NCI-H1048 (cell line): Measurements from ENCODE around the gene SF3A1.

Experiments
- DNase-seq: peaks from one replicate; lab custom pipeline; 2025; lab: John Stamatoyannopoulos, UW

Gene SF3A1

GRCh38 chr22:30305519-30305905 is 51.2 kb downstream of the SF3A1 start:
- no peak for DNase-seq

GRCh38 chr22:30304495-30305244 is 52.0 kb downstream of the SF3A1 start:
- DNase-seq = no peak

GRCh38 chr22:30302810-30303138 is 53.9 kb downstream of the SF3A1 start:
- no peak for DNase-seq

GRCh38 chr22:30301995-30302809 is 54.5 kb downstream of the SF3A1 start:
- DNase-seq = no peak

DNA sequence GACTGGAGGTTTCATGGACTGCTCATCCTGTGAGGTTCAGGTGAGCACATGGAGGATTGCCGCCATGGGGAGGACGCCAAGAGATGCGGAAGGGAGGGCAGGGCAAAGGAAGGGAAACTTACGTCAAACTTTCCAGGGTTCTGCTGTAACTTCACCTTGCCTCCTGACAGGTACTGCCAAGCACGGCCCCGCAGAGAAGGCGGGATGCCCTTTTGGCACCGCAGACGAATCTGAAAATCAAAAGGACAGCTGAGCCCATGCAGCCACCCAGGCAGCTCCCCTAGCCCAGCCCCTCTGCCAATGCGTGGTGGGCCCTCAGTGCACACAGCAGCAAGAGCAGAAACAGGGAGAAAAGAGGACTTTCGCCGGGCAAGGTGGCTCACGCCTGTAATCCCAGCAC is 57.4 kb downstream of the SF3A1 start:
- no peak for DNase-seq

DNA sequence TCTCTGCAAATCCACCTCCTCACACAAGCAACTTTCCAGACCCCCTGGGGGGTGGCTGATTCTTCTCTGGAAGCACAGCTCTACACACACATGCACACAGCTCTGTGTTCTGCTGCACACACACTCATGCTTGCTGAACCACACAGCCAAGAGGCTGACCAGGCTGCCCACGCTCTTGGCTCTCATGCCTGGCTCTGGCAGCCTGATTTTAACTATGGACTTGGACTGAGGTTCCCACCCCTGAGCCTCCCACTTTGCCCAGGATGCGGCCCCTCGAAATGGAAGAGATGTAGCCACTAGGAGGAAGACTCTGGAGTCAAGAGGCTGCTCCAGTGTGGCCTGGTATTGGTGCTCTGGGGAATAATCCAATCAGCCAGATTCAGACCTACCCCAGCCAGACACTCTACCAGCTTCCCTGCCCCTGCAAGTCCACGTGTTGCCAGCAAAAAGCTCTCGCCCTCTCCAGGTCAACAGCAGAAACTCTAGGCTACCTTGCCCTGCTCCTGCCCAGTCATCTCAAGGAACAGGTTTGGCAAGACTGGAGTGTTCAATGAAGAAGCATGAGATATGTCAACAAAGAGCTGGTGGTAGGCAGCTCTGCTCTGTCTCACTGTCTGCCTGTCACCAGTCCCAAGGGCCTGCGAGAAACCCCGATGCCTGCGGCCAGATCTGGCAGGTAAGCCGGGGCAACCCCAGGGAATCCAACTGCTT is 58.5 kb downstream of the SF3A1 start:
- DNase-seq = no peak

DNA sequence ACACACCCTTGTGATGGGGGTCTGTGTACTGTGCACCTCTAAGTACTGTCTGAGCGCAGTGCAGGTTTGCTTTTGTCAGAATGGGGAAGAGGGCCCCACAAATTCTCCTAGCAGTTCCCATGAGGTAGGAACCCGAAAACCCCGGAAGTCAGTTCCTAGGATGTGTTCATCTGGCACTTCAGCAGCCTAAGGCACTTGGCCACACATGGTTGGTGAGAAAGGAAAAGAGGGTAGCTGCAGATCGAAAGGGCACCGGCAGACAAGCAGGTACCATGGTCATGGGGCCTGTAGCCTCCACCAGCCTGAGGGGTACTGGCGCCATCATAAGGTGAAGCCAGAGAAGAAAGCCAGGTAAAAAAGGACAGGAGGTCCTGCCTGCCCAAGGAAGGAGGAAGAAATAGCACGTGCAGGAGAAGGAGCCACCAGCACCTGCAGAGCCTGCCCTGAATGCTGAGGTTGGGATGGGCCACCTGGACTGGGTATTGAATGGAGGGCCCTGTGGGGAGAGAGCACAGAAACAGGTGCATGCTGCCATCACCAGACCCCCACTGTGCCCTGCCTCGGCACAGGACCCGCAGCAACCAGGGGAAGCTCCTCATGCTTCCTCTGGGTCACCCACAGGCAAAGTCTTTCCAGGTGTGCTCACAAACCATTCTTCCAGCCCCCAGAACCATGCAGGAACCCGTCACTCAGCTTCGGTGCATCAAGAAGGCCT is 59.3 kb downstream of the SF3A1 start:
- DNase-seq = no peak

DNA sequence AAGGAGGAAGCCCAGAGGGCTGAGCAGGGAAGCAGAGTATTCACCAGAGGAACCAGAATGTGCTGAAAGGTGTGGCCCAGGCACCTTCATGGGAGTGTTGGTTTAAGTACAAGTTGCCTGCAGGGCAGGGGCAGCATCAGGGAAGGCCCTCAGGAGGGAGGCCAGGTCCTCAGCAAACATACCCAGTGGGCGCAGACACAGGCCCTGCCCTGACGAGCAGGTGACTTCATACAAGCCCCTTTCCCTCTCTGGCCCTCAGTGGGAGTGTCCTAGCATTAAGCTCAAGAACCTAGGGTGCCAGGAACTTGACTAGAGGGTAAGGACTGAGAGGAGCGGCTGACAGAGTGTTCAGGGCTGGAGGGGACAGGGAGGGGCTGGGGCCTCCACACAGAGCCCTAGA is 59.9 kb downstream of the SF3A1 start:
- no peak for DNase-seq

DNA sequence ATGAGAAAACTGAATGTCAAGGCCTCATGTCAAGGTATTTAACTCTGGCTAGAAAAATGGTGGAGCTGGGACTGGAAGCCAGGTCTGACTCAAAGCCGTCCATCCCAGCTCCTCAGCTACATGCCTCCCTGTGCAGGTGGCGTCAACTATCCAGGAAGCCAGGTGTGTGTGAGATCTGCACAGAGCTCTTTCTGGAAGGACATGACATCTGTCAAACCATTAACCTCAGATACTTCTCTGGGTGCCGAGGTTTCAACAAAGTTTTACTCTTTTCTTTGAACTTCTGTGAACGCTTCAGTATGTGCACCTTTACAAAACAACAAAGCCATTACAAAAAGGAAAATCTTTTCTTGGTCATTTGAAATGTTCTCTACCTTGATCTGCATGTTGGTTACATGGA is 60.4 kb downstream of the SF3A1 start:
- DNase-seq = no peak

- DNase-seq = no peak
Observed at GRCh38 chr22:30295576-30295975, 61.1 kb downstream of the SF3A1 start.

DNA sequence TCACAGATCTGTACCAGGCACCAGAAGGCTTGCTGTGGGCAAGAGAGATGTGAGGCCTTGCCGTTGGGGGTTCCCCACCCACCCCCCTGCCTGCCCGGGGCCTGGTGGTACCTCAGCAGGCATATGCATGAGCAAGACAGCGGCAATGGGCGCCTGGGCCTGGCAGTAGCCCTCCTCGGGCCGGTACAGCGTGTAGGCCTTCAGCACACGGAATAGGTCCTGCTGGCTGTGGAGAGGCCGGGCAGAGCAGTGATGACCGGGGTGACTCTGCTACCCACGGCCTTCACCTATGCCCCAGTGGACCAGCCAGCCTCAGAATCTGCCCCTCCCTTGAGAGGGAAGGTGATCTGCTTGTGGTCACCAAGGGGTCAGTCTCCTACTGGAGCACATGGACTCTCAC is 61.9 kb downstream of the SF3A1 start:
- no peak for DNase-seq

DNA sequence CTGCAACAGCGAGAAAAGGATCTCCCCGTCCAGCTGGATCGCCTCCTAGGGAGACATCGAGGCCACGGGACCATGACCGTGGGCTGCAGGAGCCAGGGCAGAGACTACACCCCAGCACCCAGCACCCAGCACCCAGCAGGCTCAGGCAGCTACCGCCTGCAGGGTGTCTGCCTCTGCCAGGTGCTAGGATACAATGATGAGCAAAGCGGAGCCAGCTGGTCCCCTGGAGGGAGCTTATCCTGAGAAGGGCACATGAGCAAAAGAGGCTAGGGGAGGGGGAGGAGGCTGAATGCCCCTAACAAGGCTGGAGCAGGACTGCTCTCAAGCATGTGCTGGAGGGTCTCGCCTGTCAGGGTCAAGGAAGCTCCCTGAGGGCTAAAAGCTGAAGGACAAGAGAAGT is 62.6 kb downstream of the SF3A1 start:
- no peak for DNase-seq

- DNase-seq = no peak
Observed at GRCh38 chr22:30293026-30293425, 63.7 kb downstream of the SF3A1 start.

DNA sequence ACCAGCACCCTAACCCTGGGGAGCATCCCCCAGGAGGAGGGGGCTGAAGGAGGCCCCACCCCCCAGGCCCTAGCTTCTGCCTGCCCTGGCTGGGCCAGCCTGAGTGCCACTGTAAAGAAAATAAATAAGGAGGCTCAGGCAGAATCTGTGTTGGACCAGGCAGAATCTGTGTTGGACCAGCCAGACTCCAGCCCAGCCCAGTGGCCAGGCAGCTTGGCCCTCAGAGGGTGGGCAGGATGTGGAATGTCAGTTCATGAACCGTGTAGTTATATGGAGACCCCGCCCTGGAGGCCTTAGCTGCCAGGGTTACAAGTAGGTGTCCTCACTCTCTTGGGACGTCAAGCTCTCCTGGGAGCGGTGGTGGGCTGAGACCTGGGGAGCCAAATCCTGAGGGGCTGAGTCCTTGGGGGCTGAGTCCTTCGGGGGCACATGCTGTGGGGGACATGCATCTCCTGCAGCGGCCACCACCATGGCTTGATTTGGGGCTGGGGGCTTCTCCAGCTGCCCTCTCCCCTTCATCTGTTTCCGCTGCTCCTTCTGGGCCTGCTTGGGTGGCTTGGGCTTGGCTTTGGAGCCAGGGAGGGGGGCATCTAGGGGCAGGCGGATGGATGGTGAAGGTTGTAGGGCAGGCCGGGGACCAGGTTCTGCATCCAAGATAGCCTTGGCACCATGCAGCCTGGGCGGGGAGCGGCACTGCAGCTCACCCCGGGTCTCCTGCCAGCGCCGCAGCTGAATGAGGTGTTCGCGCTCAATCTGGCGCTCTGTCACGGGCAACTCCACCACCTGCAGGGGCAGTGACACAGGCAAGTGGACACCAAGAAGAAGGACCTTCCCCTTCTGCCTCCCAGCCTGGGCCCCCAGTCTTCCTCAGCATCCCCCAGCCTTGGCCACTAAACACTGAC is 64.4 kb downstream of the SF3A1 start:
- no peak for DNase-seq

- DNase-seq = no peak
Observed at GRCh38 chr22:30291058-30291892, 65.4 kb downstream of the SF3A1 start.

DNA sequence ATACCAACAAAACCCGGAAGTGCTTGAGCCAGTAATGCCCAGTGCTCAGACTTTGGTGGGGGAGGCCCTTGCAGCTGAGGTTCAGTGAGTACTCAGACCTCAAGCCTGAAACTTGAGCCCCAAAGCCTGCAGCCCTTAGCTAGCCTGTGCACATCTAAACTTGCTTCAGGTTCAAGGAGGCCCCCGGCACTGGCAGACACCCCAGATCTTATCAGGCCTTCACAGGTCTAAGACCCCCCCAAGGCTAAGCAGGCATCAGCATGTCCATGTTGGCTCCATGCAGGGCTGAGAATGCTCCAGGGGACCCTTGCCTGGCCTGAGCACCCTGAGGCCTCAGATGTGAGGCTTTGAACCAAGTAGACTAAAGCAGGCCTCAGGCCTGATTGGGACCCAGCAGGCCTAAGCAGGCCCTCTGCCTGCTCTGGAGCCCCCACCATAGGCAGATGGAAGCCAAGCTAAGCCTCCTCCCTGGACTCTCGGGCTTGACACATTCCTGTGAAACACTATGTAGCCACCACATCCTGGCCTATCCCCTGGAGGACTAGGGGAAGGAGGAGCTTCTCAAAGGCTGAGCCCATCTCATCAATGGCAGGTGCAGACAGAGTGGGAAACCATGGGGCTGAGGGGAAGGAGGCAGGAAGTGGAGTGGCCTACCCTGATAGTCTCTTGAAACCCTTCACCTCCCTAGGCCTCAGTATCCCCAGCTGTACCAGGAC is 66.2 kb downstream of the SF3A1 start:
- DNase-seq = no peak

GRCh38 chr22:30289980-30290313 is 66.7 kb downstream of the SF3A1 start:
- no peak for DNase-seq

GRCh38 chr22:30289141-30289979 is 67.3 kb downstream of the SF3A1 start, which contains the start of gene CASTOR1:
CASTOR1 (minus strand) TSS chr22:30289505; CDS start chr22:30289497, 8 bp downstream.
- peak; percentile 94 for DNase-seq
